Measurements from ENCODE around the gene DACT3. TPM values are rescaled to one million over a fixed set of nuclear protein-coding genes. Genes with fewer than 3 reads are reported as not detected.

DACT3 gene
- total RNA-seq, 1 experiment from 2014 or later, result not detected

- CTCF ChIA-PET, result no interaction called here
- H3K27ac Mint-ChIP-seq (ENCODE audit: unreplicated experiment), result no peak overlapping the region
- DNase-seq, result no peak
- peaks cover 70% of the 10 kb centered on the region for H3K27me3 Mint-ChIP-seq (ENCODE audit: unreplicated experiment)
- H3K4me3 Mint-ChIP-seq (ENCODE audit: low read depth, unreplicated experiment), result no peak overlapping the region
- intact Hi-C loops (cut with micrococcal nuclease; ENCODE audit: unreplicated experiment), result no loop called here
- BruUV-seq (replicated peaks), result no TSS peak
- TF ChIP-seq CTCF (IDR thresholded peaks at IDR 0.05; ENCODE audit: unreplicated experiment), result no peak
- H3K36me3 Mint-ChIP-seq (ENCODE audit: insufficient read depth, unreplicated experiment), result no peaks in the 10 kb centered on the region
- H3K4me1 Mint-ChIP-seq (ENCODE audit: low read depth, unreplicated experiment), result no peaks in the 10 kb centered on the region
- no peaks in the 10 kb centered on the region for H3K9me3 Mint-ChIP-seq (ENCODE audit: low read depth, unreplicated experiment)
Observed at GRCh38 chr19:46648060-46648960, 12.7 kb downstream of the DACT3 start.

- Mint-ChIP-seq H3K27ac (ENCODE audit: unreplicated experiment) (no peak overlapping the region), H3K4me1 (ENCODE audit: low read depth, unreplicated experiment) (no peaks in the 10 kb centered on the region), H3K9me3 (ENCODE audit: low read depth, unreplicated experiment) (no peaks in the 10 kb centered on the region), H3K36me3 (ENCODE audit: insufficient read depth, unreplicated experiment) (no peaks in the 10 kb centered on the region), H3K27me3 (ENCODE audit: unreplicated experiment) (peaks cover 67% of the 10 kb centered on the region), H3K4me3 (ENCODE audit: low read depth, unreplicated experiment) (no peak overlapping the region)
- DNase-seq, result no peak
- intact Hi-C loops (cut with micrococcal nuclease; ENCODE audit: unreplicated experiment), result no loop called here
- CTCF ChIA-PET, result interaction anchor here (0.7 kb wide), 1 partner anchor 42 kb away, joined by 5 read pairs; no protein-coding TSS in a partner anchor
- no peak for TF ChIP-seq CTCF (IDR thresholded peaks at IDR 0.05; ENCODE audit: unreplicated experiment)
- no TSS peak for BruUV-seq (replicated peaks)
Observed at GRCh38 chr19:46646402-46646801, 14.6 kb downstream of the DACT3 start.

GRCh38 chr19:46644720-46645119, 16.3 kb downstream of the DACT3 start:
- H3K36me3 Mint-ChIP-seq (ENCODE audit: insufficient read depth, unreplicated experiment), result no peaks in the 10 kb centered on the region
- no peak overlapping the region for H3K27ac Mint-ChIP-seq (ENCODE audit: unreplicated experiment)
- H3K9me3 Mint-ChIP-seq (ENCODE audit: low read depth, unreplicated experiment), result no peaks in the 10 kb centered on the region
- intact Hi-C loops (cut with micrococcal nuclease; ENCODE audit: unreplicated experiment), result no loop called here
- H3K4me3 Mint-ChIP-seq (ENCODE audit: low read depth, unreplicated experiment), result no peak overlapping the region
- no TSS peak for BruUV-seq (replicated peaks)
- H3K27me3 Mint-ChIP-seq (ENCODE audit: unreplicated experiment), result peaks cover 68% of the 10 kb centered on the region
- H3K4me1 Mint-ChIP-seq (ENCODE audit: low read depth, unreplicated experiment), result no peaks in the 10 kb centered on the region
- CTCF ChIA-PET, result interaction anchor here (1.9 kb wide), 1 partner anchor 17 kb away, joined by 6 read pairs; the partner anchor contains the start of gene DACT3
- no peak for TF ChIP-seq CTCF (IDR thresholded peaks at IDR 0.05; ENCODE audit: unreplicated experiment)
- DNase-seq, result no peak

DNA sequence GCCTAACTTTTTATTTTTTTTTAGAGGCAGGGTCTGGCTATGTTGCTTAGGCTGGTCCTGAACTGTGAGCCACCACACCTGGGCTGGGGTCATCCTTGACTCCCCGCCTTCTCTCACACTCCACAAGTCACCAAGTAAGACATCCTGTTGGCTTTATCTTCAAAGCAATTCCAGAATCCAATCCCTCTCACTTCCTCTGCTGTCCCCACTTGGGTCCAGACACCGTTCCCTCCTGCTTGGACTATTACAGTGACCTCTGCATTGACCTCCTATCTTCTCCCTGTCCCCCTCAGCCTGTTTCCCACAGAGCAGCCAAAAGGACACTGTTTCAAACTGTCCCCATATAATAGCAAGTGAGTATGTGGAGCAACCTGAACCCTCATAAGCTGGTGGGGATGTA, 20.3 kb downstream of the DACT3 start:
- TF ChIP-seq CTCF (IDR thresholded peaks at IDR 0.05; ENCODE audit: unreplicated experiment), result no peak
- Mint-ChIP-seq H3K27me3 (ENCODE audit: unreplicated experiment) (peaks cover 42% of the 10 kb centered on the region), H3K4me1 (ENCODE audit: low read depth, unreplicated experiment) (no peaks in the 10 kb centered on the region), H3K36me3 (ENCODE audit: insufficient read depth, unreplicated experiment) (no peaks in the 10 kb centered on the region), H3K9me3 (ENCODE audit: low read depth, unreplicated experiment) (no peaks in the 10 kb centered on the region), H3K4me3 (ENCODE audit: low read depth, unreplicated experiment) (peak overlapping the region; percentile 21), H3K27ac (ENCODE audit: unreplicated experiment) (no peak overlapping the region)
- no TSS peak for BruUV-seq (replicated peaks)
- intact Hi-C loops (cut with micrococcal nuclease; ENCODE audit: unreplicated experiment), result no loop called here
- no peak for DNase-seq
- CTCF ChIA-PET, result no interaction called here
